K562 (cell line): ENCODE measurements around the gene LPCAT1. TPM values are rescaled to one million over a fixed set of nuclear protein-coding genes. Genes with fewer than 3 reads are reported as not detected.

Experiments used
- ARID2 ChIP-seq: fragments of 450-650 bp; IDR thresholded peaks from 2 replicates; pipeline ENCODE4 v1.6.1; 2017; ENCODE audit warnings: antibody characterized with exemption, mild to moderate bottlenecking
- FOS ChIP-seq: IDR thresholded peaks from 3 replicates; pipeline ENCODE4 v1.6.1; 2011; ENCODE audit not compliant: insufficient read length; ENCODE audit errors: extremely low read depth
- LARP7 ChIP-seq: fragments of 450-650 bp; IDR thresholded peaks from 2 replicates; pipeline ENCODE4 v1.6.1; 2016
- NR2C1 ChIP-seq, 2 experiments: fragments of 450-650 bp; IDR thresholded peaks; 2 replicates each; pipeline ENCODE4 v1.6.1; 2017; ENCODE audit warnings: mild to moderate bottlenecking in 2 of 2, antibody characterized with exemption in 1 of 2, inconsistent platforms in 1 of 2, missing compliant biosample characterization in 1 of 2, missing genetic modification characterization in 1 of 2
- OTX1 ChIP-seq: fragments of 450-650 bp; formaldehyde crosslinking; IDR thresholded peaks from 2 replicates; pipeline ENCODE4 v1.4.0; 2022; ENCODE audit warnings: mild to moderate bottlenecking
- YY1 ChIP-seq, 3 experiments: IDR thresholded peaks; 2 replicates each; pipeline ENCODE4 v1.6.1; 2011; ENCODE audit warnings: low read length in 2 of 3, mild to moderate bottlenecking in 2 of 3, moderate library complexity in 2 of 3, borderline replicate concordance in 1 of 3, control low read depth in 1 of 3, low read depth in 1 of 3; ENCODE audit not compliant: insufficient read depth in 3 of 3, insufficient replicate concordance in 2 of 3, control insufficient read depth in 1 of 3, insufficient read length in 1 of 3; ENCODE audit errors: extremely low read depth in 1 of 3
- ZBTB5 ChIP-seq: fragments of 450-650 bp; IDR thresholded peaks from 2 replicates; pipeline ENCODE4 v1.6.1; 2017; ENCODE audit warnings: antibody characterized with exemption
- ZNF146 ChIP-seq: IDR thresholded peaks from one replicate; pipeline ENCODE4 v1.6.1; 2018; ENCODE audit warnings: missing compliant biosample characterization; ENCODE audit not compliant: unreplicated experiment
- ZNF174 ChIP-seq: fragments of 250-450 bp; sonication (Bioruptor Pico); IDR thresholded peaks from 2 replicates; pipeline ENCODE4 v1.4.0; 2020; ENCODE audit warnings: mild to moderate bottlenecking
- ZNF282 ChIP-seq: sonication (generic); formaldehyde crosslinking; IDR thresholded peaks from 2 replicates; pipeline ENCODE4 v1.8.1; 2023; ENCODE audit warnings: missing genetic modification reagents
- polyA plus RNA-seq, 8 experiments: library from polyadenylated mRNA; depleted of rRNA in 4 of 8; stranded (reverse) in 5 of 8; unstranded in 3 of 8; fragments of >200 nt; fragmentation: Nextera tagmentation in 2 of 8; fragmentation: Illumina TruSeq in 1 of 8; extraction: Ambion mirVana in 2 of 8; extraction: Trizol in 1 of 8; gene quantifications; 2 replicates each; pipeline versions ENCODE4 v1.2.1 to v1.2.3, GENCODE V29; 2011 to 2014; ENCODE audit warnings: inconsistent platforms in 1 of 8, missing spikeins in 1 of 8
- total RNA-seq, 7 experiments: library from RNA; depleted of rRNA in 6 of 7; stranded (reverse); fragments of >200 nt in 6 of 7; fragmentation: Illumina TruSeq in 2 of 7; extraction: Trizol in 2 of 7; gene quantifications; 2 replicates each; pipeline versions ENCODE4 v1.2.1 to v1.2.3, GENCODE V29; 2011 to 2021; ENCODE audit warnings: low replicate concordance in 1 of 7

The LPCAT1 gene
- total and polyA plus RNA-seq, 9 of the 15 experiments (the other 6 are each of a cell fraction or from before 2014, with no cell fraction given) = 0.14 to 18.4 (median 13.9) TPM

GRCh38 chr5:1479066-1479465 is 44.7 kb downstream of the LPCAT1 start (continued):
- TF ChIP-seq ZBTB5 = no peak
- TF ChIP-seq YY1 (IDR thresholded peaks at IDR 0.05; ENCODE audit: borderline replicate concordance in 1 of 3, control insufficient read depth in 1 of 3, extremely low read depth in 1 of 3, insufficient read depth in 3 of 3, insufficient read length in 1 of 3, insufficient replicate concordance in 2 of 3, low read depth in 1 of 3, low read length in 2 of 3) = no peak
- TF ChIP-seq FOS = no peak
- TF ChIP-seq ZNF174 (CRISPR knock-in tag) = no peak
- TF ChIP-seq OTX1 (CRISPR knock-in tag) = no peak
- no peak for TF ChIP-seq NR2C1 (IDR thresholded peaks at IDR 0.05)
- TF ChIP-seq NR2C1 (tag; IDR thresholded peaks at IDR 0.05) = no peak
- TF ChIP-seq LARP7 = no peak
- TF ChIP-seq ZNF282 = no peak
- no peak for TF ChIP-seq ZNF146 (CRISPR knock-in tag)
- TF ChIP-seq ARID2 = no peak
